Esophagus muscularis mucosa (tissue), 4 donors: Measurements from ENCODE around the gene NDST1. TPM values are rescaled to one million over a fixed set of nuclear protein-coding genes. Genes with fewer than 3 reads are reported as not detected.
"Not testable (repeated sequence)": the region's sequence is repeated elsewhere in the genome, so short reads cannot be mapped to it uniquely, and the experiment has no call there.

Source experiments
- DNase-seq: peaks from one replicate; pipeline ENCODE4 v3.0.0-alpha.2; 2017; ENCODE audit errors: extremely low spot score
- H3K27ac ChIP-seq, 4 donors: fragments of 200-600 bp; sonication (generic); replicated peaks in 1 of 4; 1 replicate in 3 of 4; 2 replicates in 1 of 4; pipeline ENCODE4 v1.5.1; 2016 to 2019; ENCODE audit warnings: mild to moderate bottlenecking in 1 of 4
- H3K27me3 ChIP-seq, 4 donors: fragments of 200-600 bp; sonication (generic); one replicate each; pipeline versions ENCODE4 v1.5.1 to v1.6.0; 2016 to 2019
- H3K36me3 ChIP-seq, 4 donors: fragments of 200-600 bp; sonication (generic); one replicate each; pipeline ENCODE4 v1.5.1; 2016 to 2019
- H3K4me1 ChIP-seq, 4 donors: fragments of 200-600 bp; sonication (generic); one replicate each; pipeline ENCODE4 v1.5.1; 2016 to 2019
- H3K4me3 ChIP-seq, 4 donors: fragments of 200-600 bp; sonication (generic); 1 replicate in 2 of 4; 2 replicates in 2 of 4; pipeline ENCODE4 v1.5.1; 2016 to 2019; ENCODE audit warnings: mild to moderate bottlenecking in 4 of 4, moderate library complexity in 1 of 4
- H3K9me3 ChIP-seq, 4 donors: fragments of 200-600 bp; sonication (generic); 1 replicate in 3 of 4; 2 replicates in 1 of 4; pipeline ENCODE4 v1.5.1; 2016 to 2019
- EP300 ChIP-seq: sonication (generic); formaldehyde crosslinking; IDR thresholded peaks from one replicate; pipeline ENCODE4 v1.6.1; 2017; ENCODE audit warnings: antibody characterized with exemption
- POLR2A ChIP-seq: fragments of 450-650 bp; IDR thresholded peaks from one replicate; pipeline ENCODE4 v1.6.1; 2017; ENCODE audit warnings: antibody characterized with exemption, moderate library complexity, mild to moderate bottlenecking, low read depth
- POLR2AphosphoS5 ChIP-seq, 2 donors: sonication (generic); formaldehyde crosslinking; IDR thresholded peaks; one replicate each; pipeline ENCODE4 v1.6.1; 2017; ENCODE audit warnings: antibody characterized with exemption in 2 of 2
- WGBS: methylation state at CpG from one replicate; pipeline ENCODE4 v1.1.5; 2018; 5-methylcytosine and 5-hydroxymethylcytosine counted together
- intact Hi-C: fragments of 100-400 bp; cut with DNase I; formaldehyde crosslinking; loops from one replicate; pipeline ENCODE4 v1.15.1; 2023
- total RNA-seq, 4 donors: library from RNA; depleted of rRNA; stranded (reverse); fragments of >200 nt; gene quantifications; one replicate each; pipeline versions ENCODE4 v1.1.0 to v1.2.1, GENCODE V29; 2016
- TF ChIP-seq, protein P1 (sequence below), 3 experiments: fragments of 200-600 bp in 2 of 3; fragments of 450-650 bp in 1 of 3; sonication (generic) in 2 of 3; IDR thresholded peaks; one replicate each; pipeline ENCODE4 v1.5.1; 2017 to 2019; ENCODE audit warnings: antibody characterized with exemption in 3 of 3, mild to moderate bottlenecking in 2 of 3, moderate library complexity in 1 of 3

The NDST1 gene
- total RNA-seq, 4 donors from 2014 or later: 48.2 to 113 (median 74.5) TPM

- Histone ChIP-seq H3K36me3 (no peaks in the 10 kb centered on the region), H3K4me1 (peaks cover 20 to 40% (median 37%) of the 10 kb centered on the region in 4 donors), H3K4me3 (no peak overlapping the region), H3K27me3 (no peaks in the 10 kb centered on the region), H3K27ac (peak overlapping the region; percentile 43 to 68 (median 46)), H3K9me3 (no peaks in the 10 kb centered on the region)
- intact Hi-C loops: no loop called here
- DNase-seq: no peak
- peak; percentile 38 to 64 for TF ChIP-seq POLR2AphosphoS5 (IDR thresholded peaks at IDR 0.05)
- TF ChIP-seq, protein P1, sequence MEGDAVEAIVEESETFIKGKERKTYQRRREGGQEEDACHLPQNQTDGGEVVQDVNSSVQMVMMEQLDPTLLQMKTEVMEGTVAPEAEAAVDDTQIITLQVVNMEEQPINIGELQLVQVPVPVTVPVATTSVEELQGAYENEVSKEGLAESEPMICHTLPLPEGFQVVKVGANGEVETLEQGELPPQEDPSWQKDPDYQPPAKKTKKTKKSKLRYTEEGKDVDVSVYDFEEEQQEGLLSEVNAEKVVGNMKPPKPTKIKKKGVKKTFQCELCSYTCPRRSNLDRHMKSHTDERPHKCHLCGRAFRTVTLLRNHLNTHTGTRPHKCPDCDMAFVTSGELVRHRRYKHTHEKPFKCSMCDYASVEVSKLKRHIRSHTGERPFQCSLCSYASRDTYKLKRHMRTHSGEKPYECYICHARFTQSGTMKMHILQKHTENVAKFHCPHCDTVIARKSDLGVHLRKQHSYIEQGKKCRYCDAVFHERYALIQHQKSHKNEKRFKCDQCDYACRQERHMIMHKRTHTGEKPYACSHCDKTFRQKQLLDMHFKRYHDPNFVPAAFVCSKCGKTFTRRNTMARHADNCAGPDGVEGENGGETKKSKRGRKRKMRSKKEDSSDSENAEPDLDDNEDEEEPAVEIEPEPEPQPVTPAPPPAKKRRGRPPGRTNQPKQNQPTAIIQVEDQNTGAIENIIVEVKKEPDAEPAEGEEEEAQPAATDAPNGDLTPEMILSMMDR (IDR thresholded peaks at IDR 0.05): no peak
- WGBS: 94% methylated on average over 7 of the region's 8 CpGs
Observed at GRCh38 chr5:150465927-150466326, 42.0 kb upstream of the NDST1 start.

DNA sequence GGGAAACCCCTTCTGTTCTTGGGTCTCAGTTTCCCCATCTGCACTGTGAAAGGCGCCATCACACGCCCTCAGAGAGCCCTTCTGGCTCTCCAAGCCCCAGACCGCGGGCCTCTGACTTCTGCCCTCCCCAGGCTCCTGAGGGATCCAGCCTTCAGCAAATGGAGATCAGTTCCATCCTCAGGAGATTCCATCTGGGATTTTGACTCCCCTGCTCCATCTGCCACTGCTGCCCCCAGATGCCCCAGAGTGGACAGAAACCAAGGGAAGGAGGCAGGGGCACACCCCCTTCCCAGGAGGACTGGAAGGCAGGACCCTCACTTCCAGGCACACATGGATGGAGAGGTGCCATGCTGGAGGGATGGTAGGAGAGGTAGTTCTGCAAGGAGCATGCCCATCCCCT is 39.7 kb upstream of the NDST1 start:
- TF ChIP-seq POLR2A: no peak
- no peak for TF ChIP-seq POLR2AphosphoS5 (IDR thresholded peaks at IDR 0.05)
- TF ChIP-seq EP300: no peak
- TF ChIP-seq, protein P1 (IDR thresholded peaks at IDR 0.05): no peak
- Histone ChIP-seq H3K4me1 (peaks cover 20 to 44% (median 38%) of the 10 kb centered on the region in 4 donors), H3K9me3 (no peaks in the 10 kb centered on the region), H3K36me3 (no peaks in the 10 kb centered on the region), H3K4me3 (no peak overlapping the region), H3K27ac (no peak overlapping the region), H3K27me3 (no peaks in the 10 kb centered on the region)
- WGBS: 100% methylated on average over 3 of the region's 4 CpGs
- DNase-seq: no peak
- intact Hi-C loops: no loop called here

GRCh38 chr5:150469718-150470469 is 38.0 kb upstream of the NDST1 start:
- no peaks in the 10 kb centered on the region for H3K9me3 ChIP-seq
- H3K4me1 ChIP-seq: peaks cover 10 to 29% (median 26%) of the 10 kb centered on the region in 4 donors
- no peaks in the 10 kb centered on the region for H3K36me3 ChIP-seq
- H3K27ac ChIP-seq: peak overlapping the region in 2 of 4 donors; percentile 36 to 66
- no peak overlapping the region for H3K4me3 ChIP-seq
- TF ChIP-seq, protein P1 (IDR thresholded peaks at IDR 0.05): no peak
- TF ChIP-seq POLR2AphosphoS5 (IDR thresholded peaks at IDR 0.05): peak in 1 of 2 donors; percentile 44
- intact Hi-C loops: no loop called here
- 62% methylated on average over 6 of the region's 6 CpGs for WGBS
- no peak for DNase-seq
- H3K27me3 ChIP-seq: no peaks in the 10 kb centered on the region

DNA sequence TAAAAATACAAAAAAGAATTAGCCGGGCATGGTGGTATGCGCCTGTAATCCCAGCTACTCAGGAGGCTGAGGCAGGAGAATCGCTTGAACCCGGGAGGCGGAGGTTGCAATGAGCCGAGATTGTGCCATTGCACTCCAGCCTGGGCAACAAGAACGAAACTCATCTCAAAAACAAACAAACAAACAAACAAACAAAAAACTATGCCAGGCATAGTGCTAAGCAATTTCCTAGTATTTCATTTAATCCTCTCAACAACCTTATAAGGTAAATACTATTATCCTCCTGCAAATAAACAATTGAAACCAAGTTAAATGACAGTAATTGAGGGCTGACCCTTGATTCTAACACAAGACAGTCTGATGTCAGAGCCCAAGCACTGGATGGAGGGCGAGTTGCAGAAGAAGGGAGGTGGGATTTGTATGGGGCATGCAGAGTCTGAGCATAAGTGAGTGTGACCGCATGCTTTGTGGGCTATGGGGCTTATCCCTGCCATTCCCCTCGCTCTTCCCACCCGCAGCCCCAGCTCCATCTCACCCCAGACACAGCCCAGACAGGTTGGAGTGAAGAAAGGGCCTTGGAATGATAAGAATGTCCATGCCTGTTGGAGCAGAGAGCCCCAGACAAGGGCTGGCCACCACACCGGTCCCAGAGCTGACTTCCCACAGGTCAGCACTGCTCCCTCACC is 34.1 kb upstream of the NDST1 start:
- WGBS: 88% methylated on average over 12 of the region's 12 CpGs
- intact Hi-C loops: no loop called here

GRCh38 chr5:150476568-150476967 is 31.4 kb upstream of the NDST1 start:
- H3K4me1 ChIP-seq, H3K36me3 ChIP-seq, DNase-seq, H3K27ac ChIP-seq, H3K9me3 ChIP-seq, intact Hi-C loops, H3K4me3 ChIP-seq, H3K27me3 ChIP-seq: not testable (repeated sequence)
- WGBS: 88% methylated on average over 6 of the region's 6 CpGs

More for the DNA sequence above, 34.1 kb upstream of the NDST1 start:
- Histone ChIP-seq H3K4me3 (no peak overlapping the region), H3K27ac (no peak overlapping the region), H3K27me3 (no peaks in the 10 kb centered on the region), H3K4me1 (peaks cover 0 to 17% (median 15%) of the 10 kb centered on the region in 4 donors), H3K36me3 (no peaks in the 10 kb centered on the region), H3K9me3 (no peaks in the 10 kb centered on the region)
- no peak for TF ChIP-seq POLR2AphosphoS5 (IDR thresholded peaks at IDR 0.05)
- TF ChIP-seq POLR2A: no peak
- no peak for TF ChIP-seq EP300
- TF ChIP-seq, protein P1 (IDR thresholded peaks at IDR 0.05): no peak
- no peak for DNase-seq
